Upper lobe of left lung (tissue), 6 donors: ENCODE results near the gene BORCS5. TPM values are rescaled to one million over a fixed set of nuclear protein-coding genes. Genes with fewer than 3 reads are reported as not detected.
"Not testable (repeated sequence)": the region's sequence is repeated elsewhere in the genome, so short reads cannot be mapped to it uniquely, and the experiment has no call there.

Experiments used
- ATAC-seq, 2 donors: fragments of 200-7000 bp; cut with Tn5 transposase; one replicate each; pipeline ENCODE4 v1.9.1; 2022; ENCODE audit warnings: mild to moderate bottlenecking in 2 of 2, moderate library complexity in 2 of 2; ENCODE audit not compliant: low FRiP score in 2 of 2
- DNase-seq, 2 donors: peaks; one replicate each; pipeline ENCODE4 v3.0.0-alpha.2; 2019 to 2020
- H3K27ac ChIP-seq, 4 donors: fragments of 200-600 bp; sonication (generic); one replicate each; pipeline ENCODE4 v1.5.1; 2016 to 2019
- H3K27me3 ChIP-seq, 4 donors: fragments of 200-600 bp; sonication (generic); one replicate each; pipeline ENCODE4 v1.5.1; 2017 to 2019
- H3K36me3 ChIP-seq, 4 donors: fragments of 200-600 bp; sonication (generic); one replicate each; pipeline ENCODE4 v1.5.1; 2016 to 2019
- H3K4me1 ChIP-seq, 4 donors: fragments of 200-600 bp; sonication (generic); one replicate each; pipeline ENCODE4 v1.5.1; 2018 to 2019
- H3K4me3 ChIP-seq, 4 donors: fragments of 200-600 bp; sonication (generic); one replicate each; pipeline ENCODE4 v1.5.1; 2017 to 2019; ENCODE audit warnings: mild to moderate bottlenecking in 2 of 4, moderate library complexity in 1 of 4
- H3K9me3 ChIP-seq, 4 donors: fragments of 200-600 bp; sonication (generic); one replicate each; pipeline ENCODE4 v1.5.1; 2018 to 2019
- EP300 ChIP-seq, 4 donors: sonication (generic); formaldehyde crosslinking; IDR thresholded peaks; one replicate each; pipeline ENCODE4 v1.5.1; 2017; ENCODE audit warnings: antibody characterized with exemption in 4 of 4, control low read depth in 2 of 4
- POLR2A ChIP-seq, 4 donors: fragments of 450-650 bp; IDR thresholded peaks; one replicate each; pipeline ENCODE4 v1.5.1; 2016 to 2017; ENCODE audit warnings: antibody characterized with exemption in 4 of 4, mild to moderate bottlenecking in 2 of 4
- POLR2AphosphoS5 ChIP-seq, 2 donors: sonication (generic); formaldehyde crosslinking; IDR thresholded peaks; one replicate each; pipeline ENCODE4 v1.5.1; 2017; ENCODE audit warnings: antibody characterized with exemption in 2 of 2
- WGBS, 2 donors: methylation state at CpG; one replicate each; pipeline ENCODE4 v1.1.5; 2017 to 2018; 5-methylcytosine and 5-hydroxymethylcytosine counted together
- total RNA-seq, 6 donors: library from RNA; depleted of rRNA in 4 of 6; stranded (reverse); fragments of >200 nt in 4 of 6; gene quantifications; one replicate each; pipeline versions ENCODE4 v1.1.0 to v1.2.1, GENCODE V29; 2016 to 2021
- TF ChIP-seq, protein P1 (sequence below), 6 experiments: fragments of 450-650 bp in 4 of 6; fragments of 200-600 bp in 2 of 6; sonication (generic) in 2 of 6; IDR thresholded peaks; one replicate each; pipeline ENCODE4 v1.5.1; 2016 to 2019; ENCODE audit warnings: antibody characterized with exemption in 6 of 6
- donor health status: DM: no; HTN: no; CAD: no; lungs with moderate emphysema.
- donor health status: DM: no; HTN: yes; CAD: no; lungs with severe emphysema.

BORCS5 gene
- total RNA-seq, 6 donors from 2014 or later: 7.3 to 105 (median 10.7) TPM

GRCh38 chr12:12336511-12336910 lies 20.4 kb upstream of the BORCS5 start:
- ATAC-seq (no peak), DNase-seq (no peak)
- Histone ChIP-seq H3K36me3 (peaks cover 0 to 13% (median 1%) of the 10 kb centered on the region in 4 donors), H3K27ac (no peak overlapping the region), H3K9me3 (no peaks in the 10 kb centered on the region), H3K4me3 (no peak overlapping the region), H3K4me1 (peaks cover 25 to 45% (median 30%) of the 10 kb centered on the region in 4 donors), H3K27me3 (no peaks in the 10 kb centered on the region)
- TF ChIP-seq, protein P1, sequence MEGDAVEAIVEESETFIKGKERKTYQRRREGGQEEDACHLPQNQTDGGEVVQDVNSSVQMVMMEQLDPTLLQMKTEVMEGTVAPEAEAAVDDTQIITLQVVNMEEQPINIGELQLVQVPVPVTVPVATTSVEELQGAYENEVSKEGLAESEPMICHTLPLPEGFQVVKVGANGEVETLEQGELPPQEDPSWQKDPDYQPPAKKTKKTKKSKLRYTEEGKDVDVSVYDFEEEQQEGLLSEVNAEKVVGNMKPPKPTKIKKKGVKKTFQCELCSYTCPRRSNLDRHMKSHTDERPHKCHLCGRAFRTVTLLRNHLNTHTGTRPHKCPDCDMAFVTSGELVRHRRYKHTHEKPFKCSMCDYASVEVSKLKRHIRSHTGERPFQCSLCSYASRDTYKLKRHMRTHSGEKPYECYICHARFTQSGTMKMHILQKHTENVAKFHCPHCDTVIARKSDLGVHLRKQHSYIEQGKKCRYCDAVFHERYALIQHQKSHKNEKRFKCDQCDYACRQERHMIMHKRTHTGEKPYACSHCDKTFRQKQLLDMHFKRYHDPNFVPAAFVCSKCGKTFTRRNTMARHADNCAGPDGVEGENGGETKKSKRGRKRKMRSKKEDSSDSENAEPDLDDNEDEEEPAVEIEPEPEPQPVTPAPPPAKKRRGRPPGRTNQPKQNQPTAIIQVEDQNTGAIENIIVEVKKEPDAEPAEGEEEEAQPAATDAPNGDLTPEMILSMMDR (IDR thresholded peaks at IDR 0.05): no peak
- TF ChIP-seq EP300 (IDR thresholded peaks at IDR 0.05) (no peak), POLR2AphosphoS5 (IDR thresholded peaks at IDR 0.05) (no peak), POLR2A (IDR thresholded peaks at IDR 0.05) (no peak)
- 100% methylated on average over 1 of the region's 1 CpG for WGBS, 2 donors

- no peak for DNase-seq
- WGBS, 2 donors: 69 to 76% methylated on average over 8 of the region's 8 CpGs
Observed at GRCh38 chr12:12338527-12339168, 18.2 kb upstream of the BORCS5 start.

DNA sequence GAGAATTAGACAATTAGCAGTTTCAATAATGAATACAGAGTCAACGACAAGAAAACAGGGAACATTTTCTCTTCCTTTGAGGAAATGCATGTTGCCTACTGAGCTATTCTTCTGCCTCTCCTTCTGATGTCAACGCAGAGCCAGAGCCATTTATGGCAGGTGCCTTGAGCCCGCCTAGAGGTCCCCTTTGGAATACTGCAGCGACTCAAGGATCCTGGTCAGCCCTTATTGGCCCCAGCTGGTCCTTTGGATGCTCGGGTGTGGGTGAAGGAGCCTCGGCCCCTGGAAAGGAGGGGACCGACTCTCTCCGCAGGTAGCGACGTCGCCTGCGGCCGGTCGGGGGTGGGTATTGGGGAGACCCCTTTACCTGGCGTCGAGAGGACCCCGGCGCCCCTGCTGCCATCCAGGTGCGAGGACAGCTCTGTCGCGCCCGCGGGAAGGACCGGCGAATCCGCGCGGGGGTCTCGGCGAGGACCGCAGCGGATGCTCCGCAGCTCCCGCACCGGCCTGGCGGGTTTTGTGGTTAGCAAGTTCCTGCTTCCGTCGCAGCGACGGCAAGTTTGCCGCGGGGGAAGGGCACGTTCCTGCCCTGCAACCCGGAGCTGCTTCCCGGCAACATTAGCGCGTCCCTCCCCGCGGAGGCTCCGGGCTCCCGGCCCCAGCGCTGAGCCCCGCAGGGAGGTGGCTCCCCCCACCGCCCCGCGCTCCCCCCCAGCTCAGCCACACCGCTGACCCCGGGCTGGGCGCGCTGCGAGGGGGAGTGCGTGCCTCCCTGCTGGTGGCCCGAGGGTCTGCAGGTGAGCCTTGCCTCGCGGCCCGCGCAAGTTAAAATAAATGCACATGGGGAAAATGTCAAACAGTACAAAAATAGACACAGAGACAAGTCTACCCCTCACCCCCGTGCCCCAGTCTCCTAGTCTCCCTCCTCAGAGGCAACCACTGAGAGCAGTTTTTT lies 6.9 kb upstream of the BORCS5 start, which contains the start of gene MANSC1:
TSS of gene MANSC1 (minus strand) at position 532 of the 955 bp plus-strand sequence. CDS start 6,928 bp downstream, outside the sequence.
- ATAC-seq: peak; percentile 87 to 91
- peaks cover 3 to 16% (median 8%) of the 10 kb centered on the region in 4 donors for H3K4me1 ChIP-seq
- H3K27ac ChIP-seq: peak within 1 kb of the TSS; percentile 76 to 91 (median 89)
- H3K4me3 ChIP-seq: peak within 1 kb of the TSS; percentile 69 to 90 (median 80)
- H3K36me3 ChIP-seq: no peaks in the 10 kb centered on the region
- no peaks in the 10 kb centered on the region for H3K27me3 ChIP-seq
- TF ChIP-seq POLR2A (IDR thresholded peaks at IDR 0.05) (peak in 1 of 4 donors; percentile 64), EP300 (IDR thresholded peaks at IDR 0.05) (no peak), POLR2AphosphoS5 (IDR thresholded peaks at IDR 0.05) (peak; percentile 66 to 72)
- TF ChIP-seq, protein P1 (IDR thresholded peaks at IDR 0.05): peak; percentile 40 to 69 (median 52)
- peak; percentile 77 to 91 for DNase-seq
- H3K9me3 ChIP-seq: no peaks in the 10 kb centered on the region
- WGBS, 2 donors: 0 to 1% methylated on average over 21 to 36 of the region's 68 CpGs

More at GRCh38 chr12:12338527-12339168, 18.2 kb upstream of the BORCS5 start:
- peaks cover 0 to 26% (median 4%) of the 10 kb centered on the region in 4 donors for H3K36me3 ChIP-seq
- peaks cover 14 to 28% (median 15%) of the 10 kb centered on the region in 4 donors for H3K4me1 ChIP-seq
- H3K27me3 ChIP-seq: no peaks in the 10 kb centered on the region
- no peak overlapping the region for H3K4me3 ChIP-seq
- H3K27ac ChIP-seq: peak overlapping the region in 3 of 4 donors; percentile 48 to 75 (median 68)
- H3K9me3 ChIP-seq: no peaks in the 10 kb centered on the region
- TF ChIP-seq POLR2AphosphoS5 (IDR thresholded peaks at IDR 0.05) (no peak), POLR2A (IDR thresholded peaks at IDR 0.05) (no peak), EP300 (IDR thresholded peaks at IDR 0.05) (no peak)
- TF ChIP-seq, protein P1 (IDR thresholded peaks at IDR 0.05): no peak
- no peak for ATAC-seq

GRCh38 chr12:12350868-12351463 lies 5.9 kb upstream of the BORCS5 start:
- H3K27me3 ChIP-seq: no peaks in the 10 kb centered on the region
- DNase-seq (no peak), ATAC-seq (no peak)
- 86 to 100% methylated on average over 3 of the region's 3 CpGs for WGBS, 2 donors
- no peaks in the 10 kb centered on the region for H3K36me3 ChIP-seq
- peak overlapping the region in 2 of 4 donors; percentile 89 to 91 for H3K27ac ChIP-seq
- no peaks in the 10 kb centered on the region for H3K9me3 ChIP-seq
- TF ChIP-seq POLR2AphosphoS5 (IDR thresholded peaks at IDR 0.05) (no peak), POLR2A (IDR thresholded peaks at IDR 0.05) (no peak), EP300 (IDR thresholded peaks at IDR 0.05) (no peak)
- TF ChIP-seq, protein P1 (IDR thresholded peaks at IDR 0.05): no peak
- peaks cover 3 to 16% (median 8%) of the 10 kb centered on the region in 4 donors for H3K4me1 ChIP-seq
- peak overlapping the region in 1 of 4 donors; percentile 84 for H3K4me3 ChIP-seq

DNA sequence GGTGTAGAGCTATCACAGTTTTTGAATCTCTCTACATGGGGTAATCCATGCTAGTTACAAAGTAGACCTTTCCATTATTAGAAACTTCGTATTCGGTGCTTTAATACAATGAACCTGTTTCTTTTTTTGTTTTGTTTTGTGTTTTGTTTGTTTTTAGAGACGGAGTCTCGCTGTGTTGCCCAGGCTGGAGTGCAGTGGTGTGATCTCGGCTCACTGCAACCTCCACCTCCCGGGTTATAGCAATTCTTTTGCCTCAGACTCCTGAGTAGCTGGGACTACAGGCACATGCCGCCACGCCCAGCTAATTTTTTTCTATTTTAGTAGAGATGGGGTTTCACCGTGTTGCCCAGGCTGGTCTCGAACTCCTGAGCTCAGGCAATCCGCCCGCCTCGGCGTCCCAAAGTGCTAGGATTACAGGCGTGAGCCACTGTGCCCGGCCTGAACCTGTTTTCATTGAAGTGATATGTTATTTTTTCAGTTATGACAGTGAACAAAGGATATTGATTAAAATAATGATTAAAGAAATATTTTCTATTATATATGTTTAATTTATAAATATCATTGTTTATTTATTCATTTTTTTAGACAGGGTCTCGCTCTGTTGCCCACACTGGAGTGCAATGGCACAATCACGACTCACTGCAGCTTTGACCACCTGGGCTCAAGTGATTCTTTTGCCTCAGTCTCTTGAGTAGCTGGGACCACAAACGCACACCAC lies 5.3 kb upstream of the BORCS5 start:
- H3K4me1 ChIP-seq: peaks cover 7 to 20% (median 11%) of the 10 kb centered on the region in 4 donors
- not testable (repeated sequence) for H3K9me3 ChIP-seq, H3K27me3 ChIP-seq, H3K27ac ChIP-seq, H3K4me3 ChIP-seq, H3K36me3 ChIP-seq, ATAC-seq
- WGBS, 2 donors: 96 to 97% methylated on average over 19 of the region's 19 CpGs
- DNase-seq: peak in 1 of 2 donors; percentile 29
